Aorta (tissue), 5 donors: ENCODE measurements around the gene THSD4. TPM values are rescaled to one million over a fixed set of nuclear protein-coding genes. Genes with fewer than 3 reads are reported as not detected.

ENCODE experiments used
- ATAC-seq: fragments of 200-7000 bp; cut with Tn5 transposase; one replicate; pipeline ENCODE4 v1.9.1; 2022; ENCODE audit warnings: moderate library complexity; ENCODE audit not compliant: low FRiP score
- DNase-seq, 2 donors: peaks; one replicate each; pipeline ENCODE4 v3.0.0-alpha.2; 2020
- H3K27ac ChIP-seq, 2 donors: one replicate each; pipeline ENCODE4 v1.5.1; 2013; ENCODE audit warnings: low read length in 2 of 2, mild to moderate bottlenecking in 2 of 2, moderate library complexity in 2 of 2, control low read depth in 1 of 2, inconsistent platforms in 1 of 2, low read depth in 1 of 2
- H3K27me3 ChIP-seq, 2 donors: one replicate each; pipeline ENCODE4 v1.6.1; 2013; ENCODE audit warnings: control low read depth in 1 of 2, low read length in 1 of 2, mild to moderate bottlenecking in 1 of 2, moderate library complexity in 1 of 2; ENCODE audit not compliant: insufficient read depth in 2 of 2, control insufficient read depth in 1 of 2
- H3K36me3 ChIP-seq, 2 donors: one replicate each; pipeline ENCODE4 v1.6.1; 2013; ENCODE audit warnings: control low read depth in 1 of 2, low read length in 1 of 2, mild to moderate bottlenecking in 1 of 2; ENCODE audit not compliant: insufficient read depth in 2 of 2, control insufficient read depth in 1 of 2
- H3K4me1 ChIP-seq, 2 donors: one replicate each; pipeline ENCODE4 v1.6.1; 2013; ENCODE audit warnings: low read length in 2 of 2, control low read depth in 1 of 2, mild to moderate bottlenecking in 1 of 2, moderate library complexity in 1 of 2; ENCODE audit not compliant: insufficient read depth in 2 of 2, control insufficient read depth in 1 of 2
- H3K4me3 ChIP-seq, 2 donors: one replicate each; pipeline ENCODE4 v1.5.1; 2013; ENCODE audit warnings: low read length in 2 of 2, control low read depth in 1 of 2, mild to moderate bottlenecking in 1 of 2
- H3K9me3 ChIP-seq: one replicate; pipeline ENCODE4 v1.6.1; 2013; ENCODE audit warnings: mild to moderate bottlenecking, low read length; ENCODE audit not compliant: control insufficient read depth
- WGBS, 2 donors: extraction: QIAGEN DNeasy Blood & Tissue Kit; methylation state at CpG; one replicate each; pipeline ENCODE4 v1.1.7; 2013; 5-methylcytosine and 5-hydroxymethylcytosine counted together
- intact Hi-C, 2 donors: fragments of 100-400 bp; cut with DNase I; formaldehyde crosslinking; loops; one replicate each; pipeline versions ENCODE4 v1.14.2 to v1.15.0; 2022
- polyA plus RNA-seq, 2 donors: library from polyadenylated mRNA; stranded (reverse); fragments of 200-250 nt; gene quantifications; one replicate each; pipeline ENCODE4 v1.2.3, GENCODE V29; 2013
- total RNA-seq, 2 donors: library from RNA; stranded (reverse); fragmentation: NEBNext Ultra II Directional; extraction: Animal tissue kit (Norgen Biotek cat#: 25700); gene quantifications; one replicate each; pipeline ENCODE4 v1.2.1, GENCODE V29; 2021
- donor health status: healthy with polysubstance abuse.
- donor health status: Bipolar disorder and iron deficiency.
- donor health status: DM: no; HTN: no; CAD: no.
- donor health status: DM: no; HTN: no; CAD: no.
- donor health status: DM: yes; HTN: yes; CAD: no.

Gene THSD4
- total and polyA plus RNA-seq, 4 donors: 6.3 to 143 (median 30.3) TPM

DNA sequence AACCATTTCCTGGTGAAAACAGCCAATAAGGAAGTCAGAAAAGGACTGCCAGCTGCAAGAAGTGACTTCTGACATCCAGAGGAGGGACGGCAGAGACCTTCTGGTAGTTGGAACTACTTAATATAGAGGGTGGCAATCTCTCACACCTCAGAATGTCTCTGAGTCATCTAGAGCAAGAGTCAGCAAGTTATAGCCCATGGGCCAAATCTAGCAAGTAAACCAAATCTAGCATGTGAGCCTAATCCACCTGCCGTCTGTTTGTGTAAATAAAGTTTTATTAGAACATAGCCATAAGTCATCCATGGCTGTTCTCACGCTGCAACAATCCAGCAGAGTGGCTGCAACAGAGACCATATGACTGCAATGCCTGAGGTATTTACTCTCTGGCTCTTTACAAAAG is 534.6 kb downstream of the THSD4 start:
- Histone ChIP-seq H3K27ac (no peak overlapping the region), H3K4me1 (peaks cover 7 to 10% of the 10 kb centered on the region in 2 donors), H3K27me3 (no peaks in the 10 kb centered on the region), H3K9me3 (no peaks in the 10 kb centered on the region), H3K4me3 (no peak overlapping the region), H3K36me3 (no peaks in the 10 kb centered on the region)
- no peak for ATAC-seq
- DNase-seq: no peak
- WGBS, 2 donors: 78 to 81% methylated on average over 3 of the region's 3 CpGs
- intact Hi-C loops: loop anchor here (2.0 to 10.0 kb wide), 4 partner anchors 55 to 203 kb away; no protein-coding TSS in a partner anchor

DNA sequence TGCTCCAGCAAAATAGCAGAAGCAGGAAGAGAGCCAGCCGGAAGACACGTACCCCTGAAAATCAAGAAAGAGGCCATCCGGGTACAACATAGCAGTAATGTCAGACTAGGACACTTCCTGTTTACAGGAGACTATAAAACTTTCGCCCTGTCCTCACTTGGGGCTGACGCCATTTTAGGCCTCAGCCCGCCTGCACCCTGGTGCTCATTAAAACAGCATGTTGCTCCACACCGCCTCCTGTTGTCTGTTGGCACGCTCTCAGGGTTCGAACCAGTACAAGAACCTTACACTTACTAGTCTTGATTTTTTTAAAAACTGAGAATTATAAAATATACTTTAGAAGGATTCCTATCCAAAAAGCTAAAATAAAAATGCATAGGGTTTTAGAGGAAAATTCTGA is 535.3 kb downstream of the THSD4 start:
- ATAC-seq: no peak
- Histone ChIP-seq H3K27me3 (no peaks in the 10 kb centered on the region), H3K9me3 (no peaks in the 10 kb centered on the region), H3K4me3 (no peak overlapping the region), H3K27ac (no peak overlapping the region), H3K36me3 (no peaks in the 10 kb centered on the region), H3K4me1 (peaks cover 7 to 10% of the 10 kb centered on the region in 2 donors)
- DNase-seq: no peak
- 80% methylated on average over 9 of the region's 9 CpGs for WGBS, 2 donors
- intact Hi-C loops: loop anchor here (2.0 to 5.0 kb wide), 2 partner anchors 203 to 204 kb away; no protein-coding TSS in a partner anchor

DNA sequence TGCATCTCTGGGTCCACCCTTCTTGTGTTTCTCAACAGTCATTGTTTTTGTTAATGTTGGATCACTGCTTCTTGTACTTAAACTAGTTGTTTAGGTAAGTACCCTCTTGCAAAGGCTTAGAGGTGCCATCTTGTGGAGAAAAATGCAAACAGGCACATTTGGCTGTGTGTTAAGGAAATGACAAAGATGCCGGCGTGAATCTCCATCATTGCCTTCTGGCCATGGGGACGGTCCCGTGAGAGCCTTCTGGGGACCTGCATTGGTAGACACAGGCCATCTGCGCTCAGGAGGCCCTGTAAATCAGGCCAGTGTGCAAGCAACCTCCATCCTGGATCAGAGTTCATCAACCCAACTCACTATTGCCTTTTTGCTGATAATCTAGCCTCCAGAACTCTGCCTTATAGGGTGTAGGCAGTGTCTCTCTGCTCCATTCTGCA is 536.5 kb downstream of the THSD4 start:
- intact Hi-C loops: loop anchor here (2.0 to 5.0 kb wide), 2 partner anchors 204 to 205 kb away; no protein-coding TSS in a partner anchor
- 72 to 78% methylated on average over 5 of the region's 5 CpGs for WGBS, 2 donors
- H3K4me1 ChIP-seq: peaks cover 7 to 10% of the 10 kb centered on the region in 2 donors
- no peaks in the 10 kb centered on the region for H3K27me3 ChIP-seq
- no peak overlapping the region for H3K4me3 ChIP-seq
- H3K9me3 ChIP-seq: no peaks in the 10 kb centered on the region
- no peak overlapping the region for H3K27ac ChIP-seq
- DNase-seq (no peak), ATAC-seq (peak; percentile 34)
- H3K36me3 ChIP-seq: no peaks in the 10 kb centered on the region

DNA sequence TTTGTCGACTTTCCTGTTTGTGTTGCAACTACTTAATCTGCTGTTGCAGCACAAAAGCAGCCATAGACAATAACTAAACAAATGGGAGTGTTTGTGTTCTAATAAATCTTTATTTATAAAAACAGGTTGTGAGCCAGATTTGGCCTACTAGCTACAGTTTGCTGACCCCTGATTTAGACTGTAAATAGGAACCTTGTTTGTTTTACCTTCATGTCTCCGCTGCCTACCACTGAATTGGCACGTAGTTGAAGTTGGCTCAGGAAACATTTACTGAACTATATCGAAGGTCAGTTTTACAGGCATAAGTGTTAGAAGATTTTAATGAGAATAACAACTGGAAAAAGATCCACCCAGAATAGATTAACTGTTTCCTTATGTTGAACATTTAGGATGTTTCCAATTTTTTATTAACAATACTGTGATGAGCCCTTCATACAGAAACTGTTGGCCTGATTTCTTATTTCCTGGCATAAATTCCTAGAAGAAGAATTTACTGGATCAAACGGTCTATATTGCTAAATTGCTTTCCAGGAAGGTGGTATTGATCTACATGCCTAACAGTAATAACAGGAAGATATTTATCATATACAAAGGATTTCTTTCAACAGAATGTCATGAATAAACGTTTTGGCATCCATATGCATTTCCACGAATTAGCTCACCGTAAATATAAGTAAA is 538.9 kb downstream of the THSD4 start:
- no peak overlapping the region for H3K4me3 ChIP-seq
- H3K9me3 ChIP-seq: no peaks in the 10 kb centered on the region
- intact Hi-C loops: loop anchor here in 1 of 2 donors (5.0 kb wide), 1 partner anchor 207 kb away; no protein-coding TSS in a partner anchor
- H3K27ac ChIP-seq: no peak overlapping the region
- no peak for DNase-seq
- 53 to 62% methylated on average over 8 of the region's 8 CpGs for WGBS, 2 donors
- no peak for ATAC-seq
- H3K27me3 ChIP-seq: no peaks in the 10 kb centered on the region
- H3K4me1 ChIP-seq: peaks cover 0 to 7% of the 10 kb centered on the region in 2 donors
- no peaks in the 10 kb centered on the region for H3K36me3 ChIP-seq

DNA sequence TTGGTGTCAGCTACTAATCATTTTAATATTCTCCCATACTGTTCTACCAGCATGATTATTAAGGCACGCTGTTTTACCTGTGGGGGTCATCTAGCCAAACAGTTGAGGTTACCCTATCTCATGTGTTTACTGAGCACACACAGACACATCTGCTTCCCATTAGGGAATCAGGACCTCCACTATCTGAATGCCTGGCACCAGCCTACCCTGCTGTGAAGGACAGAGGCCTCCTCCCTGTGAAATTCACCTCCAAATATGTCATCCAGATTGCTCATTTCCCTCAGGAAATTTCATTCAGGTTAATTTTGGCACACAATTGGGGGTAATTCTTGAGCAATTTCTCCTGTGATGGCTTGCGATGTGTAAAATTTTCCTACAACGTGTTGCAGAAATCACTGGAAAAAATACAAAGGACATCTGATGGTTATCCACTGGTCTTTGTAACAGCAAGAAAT is 539.5 kb downstream of the THSD4 start:
- H3K4me1 ChIP-seq: peaks cover 0 to 8% of the 10 kb centered on the region in 2 donors
- intact Hi-C loops: loop anchor here in 1 of 2 donors (5.0 kb wide), 1 partner anchor 207 kb away; no protein-coding TSS in a partner anchor
- ATAC-seq (no peak), DNase-seq (no peak)
- H3K4me3 ChIP-seq: no peak overlapping the region
- H3K27ac ChIP-seq: no peak overlapping the region
- H3K36me3 ChIP-seq: no peaks in the 10 kb centered on the region
- H3K9me3 ChIP-seq: no peaks in the 10 kb centered on the region
- H3K27me3 ChIP-seq: no peaks in the 10 kb centered on the region
- WGBS, 2 donors: 84 to 88% methylated on average over 3 of the region's 3 CpGs

DNA sequence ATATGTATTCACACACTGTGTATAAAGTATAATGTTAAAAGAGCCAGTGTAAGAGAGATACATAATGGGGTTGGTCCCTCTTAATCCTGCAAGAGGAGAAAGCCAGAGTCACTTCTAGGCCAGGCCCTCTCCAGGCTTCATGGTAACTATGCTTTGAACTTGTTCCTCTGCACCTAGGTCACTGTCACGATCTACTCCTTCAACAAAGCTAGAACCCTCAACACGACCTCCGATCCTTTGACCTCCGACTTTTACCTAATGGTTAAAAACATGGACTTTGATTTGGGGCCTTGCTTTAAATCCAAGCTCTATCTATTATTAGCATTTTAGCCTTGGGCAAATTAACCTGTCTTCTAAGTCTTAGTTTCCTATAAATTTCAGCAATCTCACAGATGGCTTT is 541.2 kb downstream of the THSD4 start:
- H3K27ac ChIP-seq: no peak overlapping the region
- H3K27me3 ChIP-seq: no peaks in the 10 kb centered on the region
- WGBS, 2 donors: 72 to 73% methylated on average over 4 of the region's 4 CpGs
- ATAC-seq (no peak), DNase-seq (no peak)
- H3K9me3 ChIP-seq: no peaks in the 10 kb centered on the region
- intact Hi-C loops: no loop called here
- no peaks in the 10 kb centered on the region for H3K36me3 ChIP-seq
- H3K4me1 ChIP-seq: peaks cover 0 to 5% of the 10 kb centered on the region in 2 donors
- H3K4me3 ChIP-seq: no peak overlapping the region

DNA sequence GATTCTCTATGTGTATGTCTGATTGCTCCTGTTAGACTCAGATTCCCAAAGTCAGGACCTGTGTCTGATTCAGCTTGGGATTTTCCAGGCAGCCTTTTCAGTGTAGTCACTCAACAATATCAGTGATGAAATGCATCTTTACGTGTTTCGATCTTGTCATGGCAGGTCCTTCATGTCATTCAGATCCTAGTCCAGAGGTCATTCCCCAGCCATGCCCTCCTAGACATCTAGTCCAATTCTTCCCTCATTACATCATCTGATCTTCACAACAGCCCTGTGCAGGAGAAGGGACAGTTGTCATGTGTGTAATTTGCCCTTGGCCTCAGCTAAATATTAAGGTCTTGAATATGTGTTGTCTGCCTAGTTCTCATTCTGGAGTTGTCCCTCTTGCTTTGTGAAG is 541.9 kb downstream of the THSD4 start:
- WGBS, 2 donors: 95 to 96% methylated on average over 2 of the region's 2 CpGs
- Histone ChIP-seq H3K9me3 (no peaks in the 10 kb centered on the region), H3K36me3 (no peaks in the 10 kb centered on the region), H3K4me3 (no peak overlapping the region), H3K27me3 (no peaks in the 10 kb centered on the region), H3K27ac (no peak overlapping the region), H3K4me1 (peaks cover 0 to 1% of the 10 kb centered on the region in 2 donors)
- intact Hi-C loops: no loop called here
- no peak for ATAC-seq
- no peak for DNase-seq

DNA sequence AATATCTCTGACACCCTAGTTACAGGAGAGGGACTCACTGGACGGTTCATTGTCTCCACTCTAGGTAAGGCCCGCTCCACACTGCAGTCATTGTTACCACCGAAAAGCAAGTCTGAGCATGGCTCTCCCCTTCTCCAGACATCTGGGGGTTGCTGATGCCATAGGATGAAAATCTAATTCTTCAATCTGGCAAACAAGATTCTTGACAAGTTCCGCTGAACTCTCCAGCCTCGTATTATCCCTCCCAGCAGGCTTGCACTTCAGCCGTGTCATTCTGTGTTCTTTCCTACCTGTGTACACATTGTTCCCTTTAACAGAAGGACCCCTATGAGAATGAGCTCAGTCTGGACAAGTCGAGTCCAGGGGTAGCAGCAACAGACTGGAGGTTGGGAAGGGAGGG is 542.8 kb downstream of the THSD4 start:
- Histone ChIP-seq H3K4me3 (no peak overlapping the region), H3K36me3 (no peaks in the 10 kb centered on the region), H3K27me3 (no peaks in the 10 kb centered on the region), H3K9me3 (no peaks in the 10 kb centered on the region), H3K4me1 (peaks cover 0 to 1% of the 10 kb centered on the region in 2 donors), H3K27ac (no peak overlapping the region)
- intact Hi-C loops: no loop called here
- ATAC-seq (no peak), DNase-seq (no peak)
- 88 to 89% methylated on average over 7 of the region's 7 CpGs for WGBS, 2 donors
